ENCODE data around the gene INSR. TPM values are rescaled to one million over a fixed set of nuclear protein-coding genes. Genes with fewer than 3 reads are reported as not detected.

INSR gene
- total and polyA plus RNA-seq, 3 experiments from 2014 or later, result 1.2 TPM; not detected in 1

GRCh38 chr19:7292352-7292949, 1.8 kb downstream of the INSR start:
- Mint-ChIP-seq H3K4me1 (peaks cover 5 to 17% (median 9%) of the 10 kb centered on the region in 3 donors), H3K4me3 (peak overlapping the region in 5 of 7 donors; percentile 10 to 30 (median 18)), H3K36me3 (no peaks in the 10 kb centered on the region), H3K27me3 (peaks cover 40 to 46% of the 10 kb centered on the region in 2 donors), H3K27ac (no peak overlapping the region), H3K9me3 (no peaks in the 10 kb centered on the region)
- Histone ChIP-seq H3K27ac (ENCODE audit: low read depth, low read length) (no peak overlapping the region), H3K9me3 (ENCODE audit: low read length) (no peaks in the 10 kb centered on the region), H3K27me3 (ENCODE audit: insufficient read depth, low read length, poor library complexity, severe bottlenecking) (peaks cover 6% of the 10 kb centered on the region), H3K4me1 (ENCODE audit: insufficient read depth, low read length) (peaks cover 8% of the 10 kb centered on the region), H3K36me3 (ENCODE audit: insufficient read depth, low read length) (no peaks in the 10 kb centered on the region), H3K4me3 (ENCODE audit: low read length) (no peak overlapping the region)
- no peak for DNase-seq
- CTCF ChIA-PET, result no interaction called here
- POLR2A ChIA-PET, result no interaction called here

GRCh38 chr19:7288977-7289376, 5.2 kb downstream of the INSR start:
- Histone ChIP-seq H3K4me3 (ENCODE audit: low read length) (no peak overlapping the region), H3K27ac (ENCODE audit: low read depth, low read length) (no peak overlapping the region), H3K4me1 (ENCODE audit: insufficient read depth, low read length) (no peaks in the 10 kb centered on the region), H3K36me3 (ENCODE audit: insufficient read depth, low read length) (no peaks in the 10 kb centered on the region), H3K9me3 (ENCODE audit: low read length) (no peaks in the 10 kb centered on the region), H3K27me3 (ENCODE audit: insufficient read depth, low read length, poor library complexity, severe bottlenecking) (no peaks in the 10 kb centered on the region)
- POLR2A ChIA-PET, result no interaction called here
- H3K4me3 Mint-ChIP-seq, result no peak overlapping the region
- H3K9me3 Mint-ChIP-seq, result no peaks in the 10 kb centered on the region
- H3K4me1 Mint-ChIP-seq, result peaks cover 0 to 9% (median 0%) of the 10 kb centered on the region in 3 donors
- H3K36me3 Mint-ChIP-seq, result no peaks in the 10 kb centered on the region
- peaks cover 17 to 23% of the 10 kb centered on the region in 2 donors for H3K27me3 Mint-ChIP-seq
- CTCF ChIA-PET, result no interaction called here
- DNase-seq, result no peak
- H3K27ac Mint-ChIP-seq, result no peak overlapping the region

DNA sequence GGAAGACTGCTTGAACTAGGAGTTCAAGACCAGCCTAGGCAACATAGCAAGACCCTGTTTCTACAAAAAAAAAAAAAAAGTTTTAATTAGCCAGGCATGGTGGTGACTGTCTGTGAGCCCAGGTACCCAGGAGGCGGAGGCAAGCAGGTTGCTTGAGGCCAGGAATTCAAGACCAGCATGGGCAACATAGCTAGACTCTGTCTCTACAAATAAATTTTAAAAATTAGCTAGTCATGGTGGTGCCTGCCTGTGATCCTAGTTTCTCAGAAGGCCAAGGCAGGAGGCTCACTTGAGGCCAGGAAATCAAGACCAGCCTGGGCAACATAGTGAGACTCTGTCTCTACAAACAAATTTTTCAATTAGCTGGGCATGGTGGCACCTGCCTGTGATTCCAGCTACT, 6.1 kb downstream of the INSR start:
- no peak for DNase-seq
- ChIA-PET POLR2A (interaction anchor here (0.6 kb wide), 1 partner anchor 350 kb away, joined by 8 read pairs; no protein-coding TSS in a partner anchor), CTCF (interaction anchor here (0.8 kb wide), 1 partner anchor 128 kb away, joined by 3 read pairs; no protein-coding TSS in a partner anchor)
- Mint-ChIP-seq H3K36me3 (no peaks in the 10 kb centered on the region), H3K4me3 (no peak overlapping the region), H3K27me3 (peaks cover 17 to 22% of the 10 kb centered on the region in 2 donors), H3K27ac (no peak overlapping the region), H3K4me1 (peaks cover 0 to 8% (median 0%) of the 10 kb centered on the region in 3 donors), H3K9me3 (no peaks in the 10 kb centered on the region)
- Histone ChIP-seq H3K4me1 (ENCODE audit: insufficient read depth, low read length) (no peaks in the 10 kb centered on the region), H3K27me3 (ENCODE audit: insufficient read depth, low read length, poor library complexity, severe bottlenecking) (no peaks in the 10 kb centered on the region), H3K9me3 (ENCODE audit: low read length) (no peaks in the 10 kb centered on the region), H3K36me3 (ENCODE audit: insufficient read depth, low read length) (no peaks in the 10 kb centered on the region), H3K4me3 (ENCODE audit: low read length) (no peak overlapping the region), H3K27ac (ENCODE audit: low read depth, low read length) (no peak overlapping the region)

DNA sequence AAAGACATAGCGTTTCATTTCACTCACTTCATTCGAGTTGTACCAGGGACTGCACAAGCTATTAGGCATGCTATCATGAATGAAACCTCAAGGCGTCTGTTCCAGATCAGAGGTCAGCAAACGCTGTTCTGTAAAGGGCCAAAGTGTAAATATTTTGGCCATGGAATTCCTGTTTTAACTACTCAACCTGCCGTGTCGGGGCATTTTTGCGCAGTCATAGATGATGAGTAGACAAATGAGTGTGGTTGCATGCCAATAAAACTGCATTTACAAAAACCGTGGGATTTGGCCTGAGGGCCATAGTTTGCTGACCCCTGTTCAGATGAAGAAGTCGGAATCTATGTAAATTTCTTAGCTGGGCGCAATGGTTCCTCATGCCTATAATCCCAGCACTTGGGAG, 6.5 kb downstream of the INSR start:
- Mint-ChIP-seq H3K4me1 (peaks cover 0 to 4% (median 0%) of the 10 kb centered on the region in 3 donors), H3K27me3 (peaks cover 12 to 18% of the 10 kb centered on the region in 2 donors), H3K36me3 (no peaks in the 10 kb centered on the region), H3K4me3 (no peak overlapping the region), H3K27ac (no peak overlapping the region), H3K9me3 (no peaks in the 10 kb centered on the region)
- H3K36me3 ChIP-seq (ENCODE audit: insufficient read depth, low read length), result no peaks in the 10 kb centered on the region
- no peak overlapping the region for H3K4me3 ChIP-seq (ENCODE audit: low read length)
- H3K27me3 ChIP-seq (ENCODE audit: insufficient read depth, low read length, poor library complexity, severe bottlenecking), result no peaks in the 10 kb centered on the region
- no peak for DNase-seq
- ChIA-PET CTCF (interaction anchor here (0.8 kb wide), 1 partner anchor 127 kb away, joined by 3 read pairs; no protein-coding TSS in a partner anchor), POLR2A (interaction anchor here (0.6 kb wide), 1 partner anchor 350 kb away, joined by 8 read pairs; no protein-coding TSS in a partner anchor)
- no peak overlapping the region for H3K27ac ChIP-seq (ENCODE audit: low read depth, low read length)
- no peaks in the 10 kb centered on the region for H3K9me3 ChIP-seq (ENCODE audit: low read length)
- H3K4me1 ChIP-seq (ENCODE audit: insufficient read depth, low read length), result no peaks in the 10 kb centered on the region

DNA sequence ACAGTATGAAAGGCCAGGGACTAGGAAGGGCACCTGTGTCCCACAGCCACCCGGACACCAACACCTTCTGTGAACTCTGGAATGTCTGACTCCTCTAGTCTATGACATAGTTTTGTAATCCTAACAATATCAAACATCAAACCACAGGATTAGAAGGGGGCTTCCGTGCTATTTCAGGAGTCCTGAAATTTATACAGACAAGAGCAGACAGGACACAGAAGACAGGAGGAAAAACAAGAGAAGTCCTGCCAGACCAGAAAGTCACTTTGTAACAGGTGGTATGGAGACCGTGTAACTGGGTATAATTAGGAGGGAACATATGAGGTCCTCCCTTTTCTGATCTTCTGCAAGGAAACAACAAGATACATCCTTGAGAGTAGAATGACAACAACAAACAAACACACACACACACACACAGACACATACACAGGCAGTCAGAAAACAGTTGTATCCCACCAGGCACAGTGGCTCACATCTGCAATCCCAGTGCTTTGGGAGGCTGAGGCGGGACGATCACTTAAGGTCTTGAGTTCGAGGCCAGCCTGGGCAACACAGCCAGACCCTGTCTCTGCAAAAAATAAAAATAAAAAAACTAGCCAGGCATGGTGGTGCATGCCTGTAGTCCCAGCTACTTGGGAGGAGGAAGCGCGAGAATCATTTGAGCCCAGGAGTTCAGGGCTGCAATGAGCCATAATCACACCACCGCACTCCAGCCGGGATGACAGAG, 13.1 kb downstream of the INSR start:
- no peaks in the 10 kb centered on the region for H3K4me1 Mint-ChIP-seq
- no peak overlapping the region for H3K4me3 Mint-ChIP-seq
- no peaks in the 10 kb centered on the region for H3K36me3 ChIP-seq (ENCODE audit: insufficient read depth, low read length)
- H3K27me3 ChIP-seq (ENCODE audit: insufficient read depth, low read length, poor library complexity, severe bottlenecking), result no peaks in the 10 kb centered on the region
- CTCF ChIA-PET, result no interaction called here
- H3K27me3 Mint-ChIP-seq, result peaks cover 2 to 16% of the 10 kb centered on the region in 2 donors
- H3K9me3 Mint-ChIP-seq, result no peaks in the 10 kb centered on the region
- DNase-seq, result no peak
- H3K27ac Mint-ChIP-seq, result no peak overlapping the region
- POLR2A ChIA-PET, result no interaction called here
- no peak overlapping the region for H3K4me3 ChIP-seq (ENCODE audit: low read length)
- H3K27ac ChIP-seq (ENCODE audit: low read depth, low read length), result no peak overlapping the region
- no peaks in the 10 kb centered on the region for H3K36me3 Mint-ChIP-seq
- H3K4me1 ChIP-seq (ENCODE audit: insufficient read depth, low read length), result no peaks in the 10 kb centered on the region
- H3K9me3 ChIP-seq (ENCODE audit: low read length), result no peaks in the 10 kb centered on the region

DNA sequence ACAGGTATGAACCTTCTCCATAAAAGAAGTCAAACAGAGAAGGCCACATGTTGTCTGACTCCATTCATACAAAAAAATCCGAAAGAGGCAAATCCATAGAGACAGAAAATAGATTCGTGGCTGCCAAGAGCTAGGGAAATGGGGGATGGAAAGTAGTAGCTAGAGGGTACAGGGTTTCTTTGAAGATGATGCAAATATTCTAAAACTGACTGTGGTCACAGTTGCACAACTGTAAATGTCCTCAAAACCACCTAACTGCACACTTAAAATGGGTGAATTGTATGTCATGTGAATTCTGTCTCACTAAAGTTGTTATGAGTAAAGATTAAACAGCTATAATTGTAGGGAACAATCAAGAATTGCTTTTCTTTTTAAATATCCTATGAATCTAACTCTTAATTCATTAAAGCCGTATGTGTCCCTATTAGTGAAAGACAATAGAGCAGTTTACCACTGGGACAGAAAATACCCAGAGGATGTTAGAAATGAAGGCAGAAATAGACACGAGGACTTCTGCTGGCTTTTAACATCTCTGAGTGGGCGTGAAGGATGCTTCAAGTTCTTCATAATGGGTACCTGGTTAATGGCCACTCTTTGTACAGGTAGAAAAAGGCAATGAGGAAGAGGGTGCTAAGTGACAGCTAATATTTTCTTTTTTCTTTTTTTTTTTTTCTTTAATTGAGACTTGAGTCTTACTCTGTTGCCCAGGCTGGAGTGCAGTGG, 21.2 kb downstream of the INSR start:
- Mint-ChIP-seq H3K27me3 (peaks cover 8 to 18% of the 10 kb centered on the region in 2 donors), H3K4me1 (peaks cover 0 to 1% (median 0%) of the 10 kb centered on the region in 3 donors), H3K4me3 (no peak overlapping the region), H3K36me3 (peaks cover 0 to 2% (median 0%) of the 10 kb centered on the region in 3 donors), H3K9me3 (no peaks in the 10 kb centered on the region), H3K27ac (peak overlapping the region in 1 of 8 donors; percentile 24)
- ChIA-PET POLR2A (no interaction called here), CTCF (interaction anchor here (1.0 kb wide), 1 partner anchor 13 kb away, joined by 3 read pairs; no protein-coding TSS in a partner anchor)
- no peaks in the 10 kb centered on the region for H3K36me3 ChIP-seq (ENCODE audit: insufficient read depth, low read length)
- no peak overlapping the region for H3K27ac ChIP-seq (ENCODE audit: low read depth, low read length)
- no peaks in the 10 kb centered on the region for H3K4me1 ChIP-seq (ENCODE audit: insufficient read depth, low read length)
- no peaks in the 10 kb centered on the region for H3K9me3 ChIP-seq (ENCODE audit: low read length)
- no peak overlapping the region for H3K4me3 ChIP-seq (ENCODE audit: low read length)
- no peak for DNase-seq
- H3K27me3 ChIP-seq (ENCODE audit: insufficient read depth, low read length, poor library complexity, severe bottlenecking), result no peaks in the 10 kb centered on the region

DNA sequence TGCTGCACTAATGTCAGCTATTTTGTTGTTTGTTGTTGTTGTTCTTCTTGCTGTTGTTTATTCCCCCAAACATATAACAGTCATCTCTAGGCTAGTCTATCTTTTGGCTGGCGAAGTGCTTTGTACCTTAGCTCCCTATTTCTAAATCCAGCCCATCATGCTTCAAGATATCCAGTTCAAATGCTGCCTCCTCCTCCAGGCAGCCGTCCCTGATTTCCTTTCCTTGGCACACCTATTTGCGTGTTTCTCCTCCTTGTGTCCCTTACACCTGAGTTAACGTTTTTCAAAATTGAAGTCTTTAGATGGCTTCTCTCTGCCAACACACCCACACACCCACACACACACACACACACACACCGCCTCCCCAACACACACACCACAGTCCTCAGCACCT, 25.5 kb downstream of the INSR start:
- no peaks in the 10 kb centered on the region for H3K27me3 ChIP-seq (ENCODE audit: insufficient read depth, low read length, poor library complexity, severe bottlenecking)
- H3K27ac Mint-ChIP-seq, result no peak overlapping the region

More for the DNA sequence above, 25.5 kb downstream of the INSR start:
- DNase-seq, result no peak
- Histone ChIP-seq H3K4me3 (ENCODE audit: low read length) (no peak overlapping the region), H3K36me3 (ENCODE audit: insufficient read depth, low read length) (no peaks in the 10 kb centered on the region), H3K4me1 (ENCODE audit: insufficient read depth, low read length) (no peaks in the 10 kb centered on the region), H3K27ac (ENCODE audit: low read depth, low read length) (no peak overlapping the region), H3K9me3 (ENCODE audit: low read length) (no peaks in the 10 kb centered on the region)
- Mint-ChIP-seq H3K4me3 (no peak overlapping the region), H3K36me3 (peaks cover 0 to 2% (median 0%) of the 10 kb centered on the region in 3 donors), H3K4me1 (peaks cover 0 to 1% (median 0%) of the 10 kb centered on the region in 3 donors), H3K27me3 (peaks cover 10 to 24% of the 10 kb centered on the region in 2 donors), H3K9me3 (no peaks in the 10 kb centered on the region)
- ChIA-PET POLR2A (no interaction called here), CTCF (no interaction called here)

Data from CD8-positive, alpha-beta memory T cell (primary cell).